GM19397 (cell line): ENCODE measurements around the gene GNPTAB.

Source experiments
- ATAC-seq: cut with Tn5 transposase; IDR thresholded peaks from one replicate; pipeline ENCODE4 v1.9.1; 2021; ENCODE audit warnings: mild to moderate bottlenecking, moderate library complexity; ENCODE audit not compliant: unreplicated experiment

The GNPTAB gene

DNA sequence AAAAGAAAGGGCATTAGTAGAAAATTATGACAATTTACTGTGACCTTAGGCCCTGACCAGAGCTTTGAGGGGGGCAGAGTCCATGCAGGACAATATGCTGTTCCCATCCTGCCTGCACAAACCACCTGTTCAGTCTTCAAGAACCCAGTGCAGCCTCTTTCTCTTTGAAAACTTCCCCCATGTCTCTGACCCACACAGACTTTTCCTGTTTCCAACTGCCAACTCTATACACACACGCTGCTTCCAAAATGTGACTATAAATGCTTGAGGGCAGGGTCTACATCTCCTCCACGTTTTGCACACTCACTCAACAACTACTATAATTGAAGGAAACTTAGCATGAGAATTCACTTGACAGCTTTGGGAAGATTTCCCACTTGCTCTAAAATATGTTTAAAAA, 54.9 kb downstream of the GNPTAB start:
- no peak for ATAC-seq

DNA sequence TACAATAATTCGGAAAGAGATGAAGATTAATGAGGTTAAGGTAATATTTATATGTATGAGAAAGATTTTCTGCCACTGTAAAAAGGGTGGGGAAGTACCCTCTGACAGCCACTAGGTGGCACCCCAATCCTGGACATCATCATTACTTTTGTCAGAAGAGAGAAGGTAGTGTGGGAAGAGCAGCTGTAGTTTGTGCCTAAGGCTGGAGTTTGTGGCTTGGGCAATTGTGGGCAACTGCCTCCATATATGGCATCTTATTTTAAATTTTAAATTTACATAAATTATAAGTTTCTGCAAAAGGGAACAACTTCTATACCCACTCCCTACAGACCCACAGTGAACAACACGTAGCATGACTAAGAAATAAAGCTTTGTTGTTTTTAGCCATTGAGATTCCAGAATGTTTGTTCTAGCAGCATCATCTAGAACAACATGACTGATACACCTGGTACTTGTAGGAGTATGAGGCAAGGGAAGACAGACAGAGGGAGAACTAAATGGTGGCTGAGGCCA, 57.1 kb downstream of the GNPTAB start:
- ATAC-seq: peak; percentile 55

DNA sequence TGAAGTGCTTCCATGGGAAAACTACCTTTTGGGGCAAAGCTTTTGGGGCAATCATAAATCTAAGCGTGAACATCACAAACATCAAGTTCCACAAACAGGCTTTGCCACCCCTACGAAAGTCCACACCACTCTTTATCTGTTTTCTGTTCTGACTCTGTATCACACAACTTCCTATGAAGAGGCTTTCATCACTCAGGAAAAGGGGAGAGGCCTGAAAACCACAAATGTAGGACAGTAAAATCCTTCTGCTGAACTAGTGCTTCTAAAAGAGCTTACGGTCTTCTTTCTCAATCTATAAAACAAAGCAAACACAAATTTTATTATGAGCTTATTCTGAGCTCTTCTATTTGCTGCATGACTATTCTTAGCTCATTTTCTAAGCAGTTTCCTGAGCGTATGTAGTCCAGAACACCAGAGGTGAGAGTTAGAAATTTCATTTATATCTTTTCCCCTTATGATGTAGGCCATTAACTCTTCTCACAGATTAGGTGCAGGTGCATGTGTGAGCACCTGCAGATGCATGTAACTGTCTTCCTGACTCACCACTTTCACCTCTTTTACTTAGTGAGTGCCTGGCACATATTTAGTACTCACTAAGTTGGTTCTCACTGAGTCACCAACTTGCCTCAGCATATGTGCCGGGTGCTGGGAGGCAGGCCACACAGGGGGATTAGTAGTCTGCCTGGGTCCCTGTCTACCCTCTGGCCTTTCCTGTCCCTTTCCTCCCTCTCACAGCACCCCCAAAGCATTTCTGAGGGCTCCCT, 58.6 kb downstream of the GNPTAB start:
- ATAC-seq: no peak

DNA sequence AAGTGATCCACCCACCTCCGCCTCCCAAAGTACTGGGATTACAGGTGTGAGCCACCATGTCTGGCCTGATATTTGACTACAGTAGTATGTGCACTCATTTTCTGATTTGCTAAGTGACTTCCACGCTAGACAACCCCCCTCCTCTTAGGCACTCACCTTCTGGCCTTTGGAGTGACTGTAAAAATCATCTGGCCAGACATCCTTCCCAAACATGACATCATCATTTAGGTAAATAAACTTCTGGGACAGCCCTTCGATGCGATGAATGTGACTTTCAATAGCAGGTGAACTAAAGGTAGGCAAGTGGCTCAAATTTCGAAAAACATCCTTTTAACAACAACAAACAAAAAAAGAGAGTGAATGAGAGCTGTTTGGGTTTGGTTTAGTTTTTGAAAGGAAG, 60.9 kb downstream of the GNPTAB start:
- ATAC-seq: no peak

DNA sequence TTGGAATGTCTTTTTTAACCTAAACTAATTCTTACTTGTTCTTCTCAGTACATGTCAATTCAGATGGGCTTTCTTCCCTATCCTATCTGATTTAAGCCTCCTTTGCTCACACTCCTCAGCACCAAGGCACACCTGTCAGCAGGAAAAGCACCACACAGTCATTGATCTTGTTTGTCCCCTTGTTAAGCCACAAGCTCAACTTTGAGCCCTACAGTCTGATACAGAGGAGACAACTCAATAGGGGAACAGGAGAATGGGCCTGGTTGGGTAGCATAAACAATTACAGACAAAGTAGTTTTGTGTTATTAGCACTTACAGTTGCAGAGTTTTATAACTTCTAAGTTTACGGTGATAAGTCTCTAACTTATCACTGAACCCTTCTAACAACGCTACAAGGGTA, 62.0 kb downstream of the GNPTAB start:
- no peak for ATAC-seq

DNA sequence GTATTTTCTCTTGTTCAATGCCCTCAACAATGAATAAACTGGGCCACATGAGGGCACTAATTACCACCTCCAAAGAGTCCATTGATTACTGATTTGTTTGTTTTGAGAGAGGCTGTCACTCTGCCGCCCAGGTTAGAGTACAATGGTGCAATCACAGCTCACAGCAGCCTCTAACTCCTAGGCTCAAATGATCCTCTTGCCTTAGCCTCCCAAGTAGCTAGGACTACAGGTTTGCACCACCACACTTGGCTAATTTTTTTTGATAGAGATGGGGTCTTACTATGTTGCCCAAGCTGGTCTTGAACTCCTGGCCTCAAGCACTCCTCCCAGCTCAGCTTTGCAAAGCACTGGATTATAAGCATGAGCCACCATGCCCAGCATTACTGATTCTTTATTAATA, 63.2 kb downstream of the GNPTAB start:
- ATAC-seq: no peak

DNA sequence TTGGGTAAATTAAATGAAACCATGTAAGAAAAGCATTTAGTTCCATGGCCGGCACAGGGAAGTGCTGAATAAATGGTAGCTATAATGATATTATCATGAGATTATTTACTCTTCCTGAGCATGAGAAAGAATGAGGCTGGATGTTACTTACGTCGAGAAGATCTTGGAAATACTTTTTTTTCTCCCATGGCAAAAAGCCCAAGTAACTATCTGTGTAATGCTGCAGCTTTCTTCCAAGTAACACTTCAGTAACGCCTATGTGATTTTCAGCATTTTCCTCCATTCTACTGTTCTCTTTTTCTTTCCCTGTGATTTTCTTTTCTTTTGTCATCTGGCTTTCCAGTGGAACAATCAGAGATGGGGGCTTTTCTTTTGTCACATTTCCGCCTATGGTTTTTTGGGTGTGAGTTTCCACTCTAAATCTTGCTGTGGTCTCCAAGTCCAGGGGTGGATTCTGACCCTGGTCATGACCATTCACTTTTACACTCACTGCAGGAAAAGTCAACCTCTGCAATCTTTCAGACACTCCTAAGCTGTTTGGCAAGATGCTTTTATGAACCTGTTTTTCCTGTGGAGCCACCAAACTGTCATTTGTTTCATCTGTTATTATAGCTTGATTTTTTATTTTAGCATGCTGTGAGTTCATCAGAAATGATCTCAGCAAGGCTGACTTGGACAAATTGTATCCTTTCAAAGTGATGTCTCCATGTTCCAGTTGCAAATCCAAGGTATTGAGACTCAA, 66.5 kb downstream of the GNPTAB start:
- no peak for ATAC-seq

DNA sequence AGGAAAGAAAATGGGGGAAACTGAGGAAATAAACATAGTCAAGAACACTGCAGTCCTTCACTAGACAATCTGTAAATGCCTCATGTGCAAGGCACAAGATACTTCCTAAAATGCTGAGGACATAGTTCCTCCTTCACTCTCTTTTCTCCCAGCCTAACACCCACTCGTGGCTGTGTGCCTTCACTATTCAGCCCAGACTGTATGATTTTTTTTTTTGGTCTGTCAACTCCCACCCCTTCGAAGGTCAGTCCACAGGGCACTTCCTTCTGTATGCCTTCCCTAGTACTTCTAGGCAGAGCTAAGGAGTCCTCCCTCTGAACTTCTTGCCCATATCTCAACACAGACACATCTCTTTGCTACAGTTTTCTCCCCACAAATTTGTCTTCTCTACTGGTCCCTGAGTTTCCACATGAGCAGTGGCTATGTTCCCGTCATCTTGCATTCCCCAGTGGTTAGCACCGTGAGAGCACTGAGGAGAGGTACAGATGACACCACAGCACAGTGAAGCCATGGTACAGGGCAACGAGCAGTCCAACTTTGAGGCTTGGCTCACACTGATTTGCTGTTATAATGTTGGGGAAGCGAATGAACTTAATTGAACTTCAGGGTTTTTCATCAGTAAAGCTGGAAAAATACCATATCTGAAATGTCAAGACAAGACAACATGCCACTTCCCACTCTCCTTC, 67.4 kb downstream of the GNPTAB start:
- ATAC-seq: no peak

DNA sequence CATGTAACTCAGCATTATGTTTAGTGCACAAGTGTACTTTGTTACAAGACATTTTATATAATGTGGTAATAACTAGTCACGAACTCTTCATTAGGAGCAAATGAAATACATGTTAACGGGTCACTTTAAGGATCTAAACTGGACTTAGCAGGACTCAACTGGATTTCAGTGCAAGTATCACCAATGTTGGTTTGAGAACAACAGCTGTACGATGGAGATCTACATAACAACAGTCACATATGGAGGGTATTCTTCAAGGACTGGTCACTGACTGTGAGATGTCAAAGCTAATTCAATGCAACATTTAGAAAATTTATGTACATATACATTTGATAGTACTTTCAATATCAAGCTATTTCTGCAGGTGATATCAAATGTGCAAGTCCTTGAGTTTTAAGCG, 69.0 kb downstream of the GNPTAB start:
- no peak for ATAC-seq

DNA sequence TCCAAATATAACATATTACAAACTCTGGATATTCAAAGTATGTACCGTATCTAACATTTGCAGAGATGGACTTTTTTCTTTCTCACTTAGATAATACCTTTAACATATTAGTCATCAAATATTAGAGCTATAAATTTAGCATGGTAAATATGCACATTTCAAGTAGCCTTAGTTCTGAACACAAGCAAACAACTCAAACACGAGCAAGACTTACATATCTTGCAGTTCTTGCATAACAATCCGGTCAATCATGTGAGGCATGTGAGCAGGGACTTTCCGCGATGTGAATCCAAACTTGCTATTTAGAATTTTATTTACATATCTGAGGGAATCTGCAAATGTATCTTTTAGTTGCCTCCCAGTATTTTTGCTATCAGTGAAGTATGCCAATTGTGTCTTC, 69.4 kb downstream of the GNPTAB start:
- ATAC-seq: no peak

DNA sequence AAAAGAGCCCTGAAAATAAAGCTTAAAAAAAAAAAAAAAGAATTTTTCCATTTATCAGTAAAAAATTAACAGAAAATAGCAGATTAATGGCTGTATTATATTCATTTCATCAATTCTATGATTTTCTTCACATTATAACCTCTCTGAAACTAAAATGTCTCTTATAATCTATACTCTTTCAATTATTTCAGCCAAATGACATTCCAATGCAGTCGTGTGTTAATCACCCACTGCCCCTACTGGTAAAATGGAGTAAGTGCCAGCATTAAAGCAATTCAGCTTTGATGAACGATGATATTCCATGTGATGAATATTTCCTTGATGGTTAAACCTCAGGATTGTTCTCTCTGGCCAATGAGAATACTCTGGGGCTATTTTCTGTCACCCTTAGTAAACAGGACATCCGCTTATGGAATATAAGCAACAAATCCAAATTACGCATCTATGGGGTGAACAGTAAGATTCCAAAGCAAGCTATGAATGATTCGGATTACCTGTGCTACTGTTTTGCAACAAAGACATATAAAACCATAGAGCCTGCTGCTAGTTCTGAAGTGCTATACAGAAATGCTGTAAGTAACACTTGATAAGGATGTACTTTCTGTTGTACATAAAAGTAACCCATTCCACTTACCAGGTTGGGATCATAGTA, 71.2 kb downstream of the GNPTAB start:
- ATAC-seq: no peak

DNA sequence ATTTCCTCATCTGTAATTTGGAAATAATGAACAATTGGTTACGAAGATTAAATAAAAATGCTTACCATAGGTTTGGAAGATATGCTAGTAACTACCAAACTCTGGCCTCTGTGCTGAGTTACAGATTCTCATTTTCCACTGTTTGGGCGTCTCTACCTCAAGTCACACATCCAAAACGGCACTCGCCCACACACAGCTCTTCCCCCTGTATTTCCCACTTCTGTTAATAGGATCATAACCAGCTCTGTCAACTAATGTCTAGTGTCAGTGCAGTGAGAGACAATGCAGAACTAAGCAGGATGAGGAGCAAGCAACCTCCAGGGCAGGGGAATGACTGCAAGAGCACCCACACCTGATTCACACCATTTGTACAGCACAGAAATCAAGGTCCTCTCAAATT, 80.6 kb downstream of the GNPTAB start:
- ATAC-seq: no peak

DNA sequence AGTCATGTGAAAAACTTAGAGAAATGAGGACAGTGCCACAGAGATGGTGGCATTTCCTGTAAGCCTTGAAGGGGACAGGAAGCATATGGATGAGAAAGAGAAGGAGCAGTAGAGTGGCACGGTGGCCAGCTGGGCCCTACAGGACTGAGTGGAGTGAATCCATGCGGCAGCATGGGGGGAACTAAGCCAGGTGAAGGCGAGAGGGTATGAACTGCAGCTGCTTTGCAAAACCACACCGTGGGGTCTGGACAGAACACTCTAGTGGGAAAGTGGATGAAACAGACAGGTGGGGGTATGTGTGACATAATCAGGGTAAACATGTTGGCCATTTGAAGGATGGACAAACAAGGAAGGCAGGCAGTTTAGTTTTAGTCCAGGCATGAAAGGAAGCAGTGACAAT, 81.1 kb downstream of the GNPTAB start:
- no peak for ATAC-seq

DNA sequence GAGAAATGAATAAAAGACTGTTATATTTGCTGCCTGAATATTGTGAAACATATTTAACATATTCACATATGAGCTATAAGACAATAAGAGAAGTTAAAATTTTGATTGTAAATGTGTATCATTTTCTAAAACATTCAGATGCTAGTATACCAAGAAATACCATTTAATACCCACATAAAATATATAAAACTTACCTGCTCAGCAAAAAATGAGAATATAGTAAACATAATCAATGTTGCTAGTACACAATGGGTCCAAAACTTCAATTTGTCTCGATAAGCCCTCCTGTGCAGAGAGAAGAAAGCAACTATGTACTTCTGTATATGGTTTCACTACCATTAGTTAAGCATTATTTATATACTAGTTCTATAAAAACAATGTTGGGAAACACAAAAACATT, 81.9 kb downstream of the GNPTAB start:
- ATAC-seq: no peak

DNA sequence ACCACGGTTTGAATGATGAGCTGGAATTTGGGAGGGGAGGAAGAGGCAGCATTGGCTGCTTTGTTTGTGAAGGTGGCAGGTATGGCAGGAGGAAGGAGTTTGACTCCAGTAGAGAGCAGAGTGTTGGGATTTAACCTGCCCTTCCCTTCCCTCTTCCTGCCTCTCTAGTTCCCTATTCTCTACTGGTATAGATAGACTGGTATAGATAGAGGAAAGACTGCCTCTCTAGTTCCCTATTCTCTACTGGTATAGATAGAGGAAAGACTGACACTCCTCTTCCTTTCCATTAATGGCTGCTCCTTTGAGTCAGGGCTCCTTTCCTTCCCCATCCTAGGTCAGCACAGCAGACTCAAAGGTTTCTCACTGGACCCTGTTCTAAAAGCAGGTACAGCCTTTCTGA, 83.1 kb downstream of the GNPTAB start:
- ATAC-seq: no peak

DNA sequence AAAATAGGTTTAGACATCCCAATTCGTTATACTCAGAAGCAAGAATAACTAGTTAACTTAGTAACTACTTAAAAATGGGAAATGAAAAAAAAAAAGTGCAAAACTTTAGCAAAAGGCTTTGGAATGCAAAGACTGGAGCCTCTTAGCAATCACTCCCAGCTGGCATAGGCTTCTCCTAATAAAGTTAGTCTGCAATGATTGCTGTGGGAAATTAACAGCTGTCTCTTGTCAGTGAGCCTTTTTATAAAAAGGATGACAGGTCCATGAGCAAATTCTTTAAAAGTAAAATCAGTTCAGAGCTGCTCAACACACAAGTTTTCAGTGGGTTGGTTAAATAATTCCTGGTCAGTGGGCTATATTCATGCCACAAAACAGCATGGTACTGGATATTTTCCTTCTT, 84.1 kb downstream of the GNPTAB start:
- no peak for ATAC-seq

DNA sequence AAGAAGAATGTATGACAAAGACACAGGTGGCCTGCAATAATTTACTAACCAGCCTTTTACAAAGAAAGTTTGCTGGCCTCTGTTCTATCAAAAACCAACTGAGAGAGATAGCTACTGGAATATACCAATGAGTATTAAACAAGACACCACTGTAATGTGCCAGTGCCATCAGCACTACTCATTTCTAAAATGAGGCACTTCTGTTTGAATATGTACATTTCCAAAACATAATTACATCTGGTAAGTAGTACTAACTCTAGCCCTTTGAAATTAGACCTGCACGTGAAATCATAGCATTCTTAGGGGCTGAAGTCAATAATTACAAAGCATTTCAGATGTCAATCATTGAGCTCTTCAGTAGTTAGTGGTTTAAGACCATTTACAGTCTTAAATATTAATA, 84.6 kb downstream of the GNPTAB start:
- no peak for ATAC-seq

DNA sequence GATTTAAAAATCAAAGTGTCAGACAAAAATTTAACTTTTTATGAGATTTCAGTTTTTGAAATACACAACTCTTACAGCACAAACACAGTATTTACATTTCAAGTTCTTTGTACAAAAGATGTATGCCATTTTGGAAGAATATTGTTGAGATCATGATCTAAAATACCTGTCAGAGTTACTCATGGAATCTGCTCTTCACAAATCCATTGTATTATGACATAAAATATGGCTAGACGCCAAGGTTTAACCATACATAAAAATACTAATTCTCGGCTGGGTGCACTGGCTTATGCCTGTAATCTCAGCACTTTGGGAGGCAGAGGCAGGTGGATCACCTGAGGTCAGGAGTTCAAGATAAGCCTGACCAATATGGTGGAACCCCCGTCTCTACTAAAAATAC, 85.3 kb downstream of the GNPTAB start:
- ATAC-seq: no peak

DNA sequence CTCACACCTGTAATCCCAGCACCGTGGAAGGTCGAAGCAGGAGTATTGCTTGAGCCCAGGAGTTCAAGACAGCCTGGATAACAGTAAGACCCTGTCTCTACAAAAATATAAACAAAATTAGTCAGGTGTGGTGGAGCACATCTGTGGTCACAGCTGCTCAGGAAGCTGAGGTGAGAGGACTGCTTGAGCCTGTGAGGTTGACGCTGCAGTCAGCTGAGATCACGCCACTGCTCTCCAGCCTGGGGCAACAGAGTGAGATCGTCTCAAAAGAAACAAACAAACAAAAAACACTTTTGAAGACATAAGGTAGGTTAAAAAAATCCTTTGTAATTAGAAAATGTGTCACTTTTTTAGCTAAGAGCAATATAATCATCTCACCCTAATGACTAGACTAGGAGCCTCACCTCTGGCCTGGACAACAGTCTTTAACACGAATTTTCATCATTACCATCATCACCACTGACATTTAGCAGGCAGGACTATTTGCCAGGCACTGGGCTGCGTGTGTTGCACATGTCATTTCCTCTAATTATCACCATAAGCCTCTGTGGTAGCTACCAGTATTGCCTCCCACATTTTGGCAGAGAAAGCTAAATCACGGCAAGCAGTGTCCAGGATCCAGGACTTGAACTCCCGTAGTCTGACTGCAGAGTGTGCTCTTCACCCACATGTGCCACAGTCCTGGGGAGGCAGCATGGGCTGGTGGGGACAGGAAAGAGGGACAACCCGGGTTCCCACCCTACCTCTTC, 86.9 kb downstream of the GNPTAB start:
- peak; percentile 97 for ATAC-seq

DNA sequence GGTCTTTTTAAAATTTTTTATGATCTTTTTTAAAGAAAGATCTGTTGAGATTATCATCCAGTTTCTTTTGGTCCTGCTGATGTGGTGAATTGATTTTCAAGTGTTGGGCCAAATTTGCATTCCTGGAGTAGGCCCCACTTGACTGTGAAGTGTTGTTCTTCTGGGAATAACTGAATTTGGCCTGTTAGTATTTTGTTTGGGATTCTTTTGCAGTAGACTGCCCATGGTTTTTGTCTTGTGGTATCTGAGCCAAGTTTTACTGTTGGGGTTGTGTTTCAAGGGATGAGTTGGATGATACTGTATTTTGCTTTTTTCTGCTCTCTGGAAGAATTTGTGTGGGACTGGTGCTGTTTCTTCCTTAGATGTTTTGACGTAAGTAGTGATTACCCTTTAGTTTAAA, 87.5 kb downstream of the GNPTAB start:
- ATAC-seq: no peak

DNA sequence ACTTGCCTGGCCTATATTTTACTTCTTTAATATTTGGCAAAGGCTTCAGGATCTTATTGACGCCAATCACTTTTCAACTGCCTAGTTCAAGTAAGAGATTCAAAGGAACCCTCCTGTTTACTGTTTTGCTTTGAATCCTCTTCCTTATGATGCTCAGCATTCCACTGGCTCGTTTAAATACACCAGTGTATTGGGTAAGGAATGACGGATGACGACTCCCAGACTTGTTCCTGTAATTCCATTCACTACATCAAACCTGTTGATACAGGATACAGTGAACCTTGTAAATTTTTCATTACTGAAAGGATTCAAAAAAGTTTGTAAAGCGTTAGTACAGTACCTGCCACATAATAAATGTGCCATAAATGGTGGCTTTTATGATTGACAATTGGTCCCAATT, 89.8 kb downstream of the GNPTAB start:
- no peak for ATAC-seq
